Activated naive CD8-positive, alpha-beta T cell (primary cell): ENCODE measurements around the gene XBP1.
"Not testable (repeated sequence)": the region's sequence is repeated elsewhere in the genome, so short reads cannot be mapped to it uniquely, and the experiment has no call there.

Experiments used
- H3K27ac Mint-ChIP-seq: one replicate; pipeline ENCODE4 v1.8.0; 2021; ENCODE audit warnings: mixed read lengths
- H3K27me3 Mint-ChIP-seq: one replicate; pipeline ENCODE4 v1.8.0; 2021; ENCODE audit warnings: mixed read lengths
- H3K36me3 Mint-ChIP-seq: one replicate; pipeline ENCODE4 v1.8.0; 2021; ENCODE audit warnings: mixed read lengths
- H3K4me1 Mint-ChIP-seq: one replicate; pipeline ENCODE4 v1.8.0; 2021; ENCODE audit warnings: low read depth, mixed read lengths
- H3K4me3 Mint-ChIP-seq: one replicate; pipeline ENCODE4 v1.8.0; 2021; ENCODE audit warnings: mild to moderate bottlenecking, mixed read lengths
- H3K9me3 Mint-ChIP-seq: one replicate; pipeline ENCODE4 v1.8.0; 2021; ENCODE audit warnings: low read depth, mixed read lengths

The XBP1 gene

DNA sequence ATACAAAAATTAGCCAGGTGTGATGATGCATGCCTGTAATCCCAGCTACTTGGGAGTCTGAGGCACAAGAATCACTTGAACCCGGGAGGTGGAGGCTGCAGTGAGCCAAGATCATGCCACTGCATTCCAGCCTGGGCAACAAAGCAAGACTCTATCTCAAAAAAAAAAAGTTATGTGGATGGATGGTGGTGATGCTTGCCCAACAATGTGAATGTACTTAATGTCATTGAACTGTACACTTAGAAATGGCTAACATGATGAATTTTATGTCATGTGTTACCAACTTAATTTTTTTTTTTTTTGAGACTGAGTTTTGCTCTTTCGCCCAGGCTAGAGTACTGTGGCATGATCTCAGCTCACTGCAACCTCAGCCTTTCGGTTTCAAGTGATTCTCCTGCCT is 45.9 kb downstream of the XBP1 start:
- not testable (repeated sequence) for H3K27ac Mint-ChIP-seq, H3K36me3 Mint-ChIP-seq, H3K9me3 Mint-ChIP-seq, H3K27me3 Mint-ChIP-seq, H3K4me3 Mint-ChIP-seq, H3K4me1 Mint-ChIP-seq

DNA sequence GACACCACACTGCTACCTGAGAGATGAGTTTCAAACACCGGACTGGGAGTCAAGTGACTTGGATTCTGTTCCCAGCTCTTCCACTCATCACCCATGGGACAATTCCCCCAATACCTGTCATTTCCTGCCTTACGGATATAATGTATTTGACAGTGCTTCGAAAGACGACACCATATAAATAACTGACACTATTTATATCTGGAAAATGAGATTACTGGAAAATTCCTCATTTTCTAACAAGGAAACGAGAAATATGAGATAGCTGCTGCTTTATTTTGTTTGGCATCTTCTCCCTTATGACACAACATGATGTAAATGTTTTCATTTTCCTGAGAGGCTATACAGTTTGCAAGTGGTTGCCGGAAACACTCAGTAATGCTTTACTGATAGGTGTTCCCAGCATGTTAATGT is 49.9 kb downstream of the XBP1 start:
- H3K4me1 Mint-ChIP-seq, result peaks cover 6% of the 10 kb centered on the region
- H3K4me3 Mint-ChIP-seq, result no peak overlapping the region
- H3K27me3 Mint-ChIP-seq, result no peaks in the 10 kb centered on the region
- no peak overlapping the region for H3K27ac Mint-ChIP-seq
- H3K36me3 Mint-ChIP-seq, result peaks cover 7% of the 10 kb centered on the region
- H3K9me3 Mint-ChIP-seq, result no peaks in the 10 kb centered on the region
